Activated CD4-positive, CD25-positive, alpha-beta regulatory T cell treated with anti-CD3 and anti-CD28 coated beads, Interleukin-2, amount 50 U/mL, for 24 hours (primary cell): ENCODE data around the gene KISS1.

Source experiments
- ATAC-seq, 2 donors: fragments of 150-1000 bp; cut with Tn5 transposase; one replicate each; pipeline ENCODE4 v1.10.0; 2021; ENCODE audit warnings: mild to moderate bottlenecking in 1 of 2, moderate library complexity in 1 of 2

KISS1 gene

DNA sequence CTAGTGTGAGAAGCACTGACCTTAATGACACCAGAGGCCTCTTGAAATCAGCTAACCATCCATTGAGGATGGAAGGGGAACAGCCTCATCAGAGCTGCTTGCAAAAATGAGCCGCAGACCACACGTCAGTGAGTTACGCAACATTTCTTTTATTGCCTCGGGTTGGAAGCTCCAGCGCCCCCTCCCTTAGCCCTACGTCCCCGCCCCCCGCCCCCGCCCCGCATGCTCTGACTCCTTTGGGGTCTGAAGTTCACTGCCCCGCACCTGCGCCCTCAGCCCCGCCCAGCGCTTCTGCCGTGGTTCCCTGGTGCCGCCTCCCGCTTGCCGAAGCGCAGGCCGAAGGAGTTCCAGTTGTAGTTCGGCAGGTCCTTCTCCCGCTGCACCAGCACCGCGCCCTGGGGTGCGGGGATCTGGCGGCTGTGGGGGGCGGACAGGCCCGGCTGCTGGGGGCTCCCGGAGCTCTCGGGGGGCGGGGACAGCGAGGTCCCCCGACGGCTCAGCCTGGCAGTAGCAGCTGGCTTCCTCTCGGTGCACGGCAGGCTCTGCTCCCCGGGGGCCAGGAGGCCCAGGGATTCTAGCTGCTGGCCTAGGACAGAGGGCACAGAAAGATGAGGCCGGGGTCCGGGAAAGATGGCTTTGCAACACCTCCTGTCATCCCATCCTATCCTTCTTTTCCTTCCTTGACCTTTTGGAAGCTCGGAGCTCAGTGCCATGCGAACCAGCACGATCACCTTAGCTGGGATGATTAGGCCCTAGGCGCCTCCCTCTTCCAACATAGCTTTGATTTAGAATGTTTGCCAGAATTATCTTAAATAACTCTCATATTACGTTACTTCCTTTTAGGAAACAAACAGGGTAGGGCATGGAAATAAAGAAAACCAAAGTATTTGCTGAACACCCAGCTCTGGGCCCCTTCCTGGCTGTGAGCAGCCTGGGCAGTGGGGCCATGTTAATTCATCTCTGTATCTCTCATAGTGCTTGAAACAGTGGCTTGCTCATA is 5.8 kb downstream of the KISS1 start:
- ATAC-seq = no peak

DNA sequence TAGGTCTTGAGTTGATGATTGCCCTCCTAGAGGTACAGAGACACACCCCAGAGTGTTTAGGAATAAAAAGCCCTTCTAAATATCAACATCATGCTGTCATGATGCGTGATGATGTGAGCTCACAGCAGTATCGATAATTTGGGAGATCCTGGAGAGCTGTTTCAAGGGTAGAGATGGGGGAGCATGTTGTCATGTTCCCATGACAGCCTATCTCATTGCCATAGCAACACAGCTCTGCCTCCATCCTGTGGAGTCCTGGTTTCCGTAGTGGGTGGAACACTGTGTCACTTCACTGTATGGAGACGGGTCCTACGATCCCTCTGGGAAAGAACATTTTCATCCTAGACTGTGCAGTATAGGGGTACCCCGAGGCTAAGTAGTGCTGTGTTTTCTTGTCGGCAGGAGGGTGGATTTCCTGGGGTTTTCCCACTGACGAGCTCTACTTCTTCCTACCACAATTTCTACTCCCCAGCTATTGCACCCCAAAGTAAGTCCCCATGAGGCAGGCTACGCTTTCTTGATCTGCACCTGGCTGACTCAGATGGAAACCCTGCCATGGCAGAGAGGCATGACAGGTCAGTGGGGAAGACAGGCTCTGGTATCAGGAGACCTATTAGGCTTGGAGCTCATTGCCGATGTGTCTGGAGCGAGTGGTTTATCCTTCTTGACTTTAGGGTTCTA is 7.2 kb downstream of the KISS1 start:
- peak in 1 of 2 donors; percentile 10 for ATAC-seq

DNA sequence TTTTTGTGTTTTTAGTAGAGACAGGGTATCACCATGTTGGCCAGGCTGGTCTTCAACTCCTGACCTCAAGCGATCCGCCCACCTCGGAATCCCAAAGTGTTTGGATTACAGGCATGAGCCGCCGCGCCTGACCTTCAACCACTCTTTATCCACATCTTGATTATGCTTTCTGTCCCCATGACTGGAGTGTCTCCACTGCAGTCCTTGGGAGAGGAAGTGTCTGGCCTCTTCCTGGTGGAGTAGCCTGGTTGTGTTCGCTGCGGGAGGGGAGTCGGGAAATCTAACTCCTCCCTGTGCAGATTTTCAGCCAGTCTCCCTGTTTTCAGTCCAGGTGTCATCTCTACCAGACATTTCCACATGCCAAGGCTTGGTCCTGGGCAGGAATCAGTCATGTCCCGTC is 9.7 kb downstream of the KISS1 start:
- no peak for ATAC-seq

DNA sequence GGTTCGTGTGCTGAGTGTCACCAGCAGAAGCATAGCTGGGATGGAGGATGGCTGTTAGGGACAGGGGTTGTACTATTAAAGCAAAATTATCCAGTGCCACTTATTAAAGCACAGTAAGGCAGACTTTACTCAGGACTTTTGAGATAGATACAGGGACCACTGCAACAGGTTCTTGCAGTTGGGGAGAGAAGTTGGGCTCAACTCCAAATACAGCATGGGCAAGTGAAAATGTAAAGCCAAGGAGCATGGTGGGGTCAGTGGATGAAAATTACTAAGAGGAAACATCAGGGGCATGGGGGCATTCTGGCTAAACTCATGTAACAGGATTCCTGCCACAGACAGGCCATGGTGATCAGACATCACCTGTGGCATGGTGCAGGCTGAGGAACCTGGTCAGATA is 15.2 kb downstream of the KISS1 start:
- no peak for ATAC-seq

DNA sequence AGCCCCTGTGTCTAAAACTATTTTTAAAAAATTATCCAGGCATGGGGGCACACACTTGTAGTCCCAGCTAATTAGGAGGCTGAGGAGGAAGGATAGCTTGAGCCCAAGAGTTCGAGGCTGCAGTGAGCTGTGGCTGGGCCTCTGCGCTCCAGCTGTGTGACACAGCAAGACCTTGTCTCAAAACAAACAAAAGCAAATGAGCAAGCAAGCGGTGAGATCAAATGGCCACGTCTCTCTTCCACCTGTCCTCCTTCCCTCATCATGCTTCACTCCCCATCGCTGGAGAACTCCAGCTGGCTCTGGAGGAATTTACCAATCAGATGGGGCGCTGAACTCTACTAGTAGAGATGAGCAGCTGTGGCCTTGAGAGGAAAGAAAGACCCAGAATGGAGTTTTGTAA is 16.2 kb downstream of the KISS1 start:
- ATAC-seq = no peak

DNA sequence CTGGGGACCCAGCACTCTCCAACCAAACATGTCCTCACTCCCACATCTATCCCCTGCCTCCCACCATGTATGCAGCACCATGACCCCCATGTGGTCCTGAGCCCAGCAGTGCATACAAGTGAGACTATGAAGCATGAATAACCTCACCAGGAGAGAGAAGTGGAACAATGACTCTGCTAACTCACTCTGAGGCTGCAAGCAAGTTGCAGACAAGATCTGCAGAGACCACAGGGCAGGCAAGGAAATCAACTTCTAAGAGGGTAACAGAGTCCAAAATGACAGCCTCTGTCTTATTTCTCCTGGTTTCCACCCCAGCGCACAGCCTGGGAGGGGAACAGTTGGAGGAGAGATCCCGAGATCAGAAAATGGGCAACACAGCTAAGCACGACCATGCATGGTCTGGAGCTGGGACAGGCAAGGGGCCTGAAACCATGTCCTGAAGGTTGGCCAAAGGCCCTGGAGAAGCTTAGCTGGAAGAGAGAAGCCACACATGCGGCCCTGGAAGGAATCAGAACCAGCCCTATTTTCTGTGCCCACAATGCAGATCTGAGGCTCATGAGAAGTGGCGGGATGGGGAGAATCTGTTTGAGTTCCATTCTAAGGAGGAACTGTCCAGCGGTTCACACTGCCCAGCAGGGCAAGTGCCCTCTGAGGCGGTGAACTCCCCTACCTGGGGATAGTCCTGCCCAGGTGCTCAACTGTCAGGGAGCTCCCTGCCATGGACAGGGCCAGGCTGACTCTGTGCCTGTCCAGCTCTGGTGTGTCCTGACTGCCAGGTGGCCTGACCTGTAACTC is 17.6 kb downstream of the KISS1 start:
- ATAC-seq = no peak

DNA sequence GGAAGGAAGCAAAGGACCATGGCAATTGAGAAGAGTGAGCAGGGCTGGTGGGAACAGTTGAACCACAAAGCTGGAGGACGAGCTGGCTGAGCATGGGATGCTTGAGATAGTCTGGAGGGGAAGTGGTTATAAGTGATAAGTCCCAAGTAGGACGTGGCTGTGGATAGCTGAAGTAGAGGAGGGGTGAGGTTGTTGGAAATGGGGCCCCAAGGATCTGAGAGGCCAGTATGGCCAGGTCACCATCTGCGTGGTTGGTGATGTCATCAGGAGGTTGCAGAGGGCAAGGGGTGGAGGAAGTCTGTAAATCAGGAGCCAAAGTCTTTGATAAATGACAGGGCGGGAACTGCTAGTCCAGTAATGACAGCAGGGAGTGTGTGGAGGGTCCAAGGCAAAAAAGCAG is 19.2 kb downstream of the KISS1 start:
- no peak for ATAC-seq

DNA sequence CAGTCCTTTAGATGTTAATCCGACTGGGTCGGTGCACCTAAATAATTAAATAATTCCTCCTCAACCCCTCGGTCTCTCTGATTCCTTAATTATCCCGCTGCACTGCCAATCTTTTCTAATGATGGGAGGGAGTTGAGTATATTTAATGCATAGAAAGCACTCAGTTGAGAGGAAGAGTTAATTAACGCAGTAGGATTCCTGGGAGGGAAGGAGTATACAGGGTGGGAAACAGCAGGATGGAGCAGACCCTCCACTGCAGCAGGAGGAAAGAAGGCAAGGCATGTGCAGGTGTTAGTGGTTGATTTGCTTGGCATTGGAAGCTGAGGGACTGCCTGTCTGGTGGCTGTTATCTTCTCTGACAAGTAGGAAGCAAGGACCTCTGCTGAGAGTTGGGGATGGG is 20.2 kb downstream of the KISS1 start:
- ATAC-seq = no peak

DNA sequence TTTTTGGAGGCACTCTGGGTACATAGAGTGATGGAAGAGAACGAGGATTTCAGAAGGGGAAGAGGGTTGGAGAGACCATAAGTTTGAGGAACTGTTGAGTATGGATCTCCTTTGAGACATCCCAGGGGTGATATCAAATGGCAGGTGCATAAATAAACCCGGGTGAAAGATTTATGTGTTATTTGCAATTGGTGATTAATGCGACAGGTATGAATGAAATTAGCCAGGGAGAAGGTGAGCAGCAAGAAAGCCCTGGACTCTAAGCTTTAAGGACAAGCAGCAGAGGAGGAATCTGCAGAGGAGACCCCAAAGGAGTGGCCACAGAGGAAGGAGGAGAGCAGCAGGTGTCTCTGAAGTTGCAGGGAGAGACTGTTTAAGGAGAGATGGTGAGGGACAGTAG is 21.3 kb downstream of the KISS1 start:
- ATAC-seq = no peak

DNA sequence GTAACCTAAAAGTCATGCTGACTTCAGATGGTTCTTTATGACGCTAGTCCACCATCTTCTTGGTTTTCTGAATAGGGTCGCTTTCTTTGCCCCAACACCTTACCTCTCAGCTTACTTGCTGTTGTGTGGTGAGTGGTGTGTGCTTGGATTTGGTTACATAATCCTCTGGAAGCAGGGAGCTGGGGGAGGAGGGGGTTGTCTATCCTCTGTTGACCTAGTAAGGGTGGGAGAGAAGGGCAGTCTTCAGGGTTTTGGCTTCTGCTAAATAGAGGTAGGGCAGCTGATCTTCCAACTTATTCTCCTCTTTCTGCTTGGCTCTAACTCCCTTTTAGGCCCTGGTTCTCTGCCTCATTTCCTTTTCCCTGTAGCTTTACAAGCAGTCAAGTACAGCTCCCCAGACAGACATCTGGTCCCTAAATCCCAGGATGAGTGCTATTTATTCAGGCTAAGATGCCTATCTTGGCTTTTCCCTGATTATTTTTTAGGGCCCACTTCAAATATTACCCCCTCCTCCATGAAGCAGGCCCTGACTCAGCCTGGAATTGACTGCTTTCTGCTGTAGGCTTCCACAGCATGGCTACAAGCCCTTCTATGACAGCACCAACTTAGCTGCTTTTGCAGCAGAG is 23.8 kb downstream of the KISS1 start:
- ATAC-seq = no peak

DNA sequence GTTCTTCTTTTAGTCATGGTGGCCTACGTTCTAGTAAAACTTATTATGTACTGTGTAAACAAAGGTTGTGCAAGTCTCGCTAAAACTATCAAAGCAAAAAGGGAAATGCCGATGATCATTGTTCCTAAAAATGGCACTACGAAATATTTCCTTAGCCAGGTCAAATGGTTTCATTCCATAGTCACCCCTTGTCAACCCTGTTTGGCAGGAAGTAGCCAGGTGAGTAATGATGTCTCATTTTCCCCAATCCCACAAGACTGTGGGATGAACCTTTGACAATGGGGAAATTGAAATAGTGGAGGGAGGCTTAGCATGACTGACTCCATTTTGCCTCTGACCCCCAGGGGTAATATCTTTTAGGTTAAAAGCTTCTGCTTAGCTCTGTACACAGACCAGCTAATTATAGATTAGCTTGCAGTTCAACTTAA is 24.5 kb downstream of the KISS1 start:
- no peak for ATAC-seq

DNA sequence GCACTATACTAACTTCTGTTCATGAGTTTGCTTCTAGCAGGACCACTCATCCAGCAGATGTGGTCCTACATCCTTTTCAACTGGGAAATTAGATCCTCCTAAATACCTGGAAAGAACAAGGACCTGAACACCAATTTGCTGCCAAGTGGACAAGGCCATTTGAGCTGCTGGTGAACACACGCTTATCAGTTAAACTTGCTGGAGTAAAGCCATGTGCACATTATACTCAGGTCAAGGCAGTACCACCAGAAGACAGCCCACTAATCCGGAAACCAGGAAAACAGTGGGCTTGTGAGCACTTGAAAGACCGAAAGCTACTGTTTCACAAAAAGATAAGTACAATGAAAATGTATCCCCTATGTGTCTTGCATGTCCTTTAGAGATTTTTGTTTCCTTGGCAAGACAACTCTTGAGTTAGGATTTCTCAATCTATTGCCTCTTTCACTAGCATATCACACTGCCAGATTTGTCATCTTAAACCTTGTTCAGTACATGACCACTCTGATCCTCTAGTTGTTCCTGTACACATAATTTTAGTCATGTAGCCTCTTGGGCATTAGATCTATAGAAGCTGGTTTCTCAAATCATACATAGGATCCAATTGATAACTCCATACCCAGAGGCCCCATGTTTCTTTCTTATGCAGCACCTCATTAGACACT is 25.7 kb downstream of the KISS1 start:
- no peak for ATAC-seq

DNA sequence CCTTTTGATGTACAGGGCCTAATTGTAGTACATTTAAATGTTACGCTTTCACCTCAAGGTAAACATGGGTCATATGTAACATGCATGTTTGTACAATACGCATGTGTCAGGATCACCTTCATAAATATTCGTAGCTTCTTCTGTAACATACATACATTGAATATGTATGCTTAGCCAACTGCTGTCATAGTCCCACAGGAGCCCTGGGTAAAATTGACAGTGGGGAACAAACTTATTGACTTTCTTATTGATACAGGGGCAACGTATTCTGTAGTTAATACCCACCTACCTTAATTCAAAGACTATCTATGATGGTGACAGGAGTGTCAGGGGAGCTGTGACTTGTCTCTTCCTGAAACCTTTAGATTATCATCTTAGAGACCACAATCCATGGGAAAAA is 26.4 kb downstream of the KISS1 start:
- no peak for ATAC-seq

DNA sequence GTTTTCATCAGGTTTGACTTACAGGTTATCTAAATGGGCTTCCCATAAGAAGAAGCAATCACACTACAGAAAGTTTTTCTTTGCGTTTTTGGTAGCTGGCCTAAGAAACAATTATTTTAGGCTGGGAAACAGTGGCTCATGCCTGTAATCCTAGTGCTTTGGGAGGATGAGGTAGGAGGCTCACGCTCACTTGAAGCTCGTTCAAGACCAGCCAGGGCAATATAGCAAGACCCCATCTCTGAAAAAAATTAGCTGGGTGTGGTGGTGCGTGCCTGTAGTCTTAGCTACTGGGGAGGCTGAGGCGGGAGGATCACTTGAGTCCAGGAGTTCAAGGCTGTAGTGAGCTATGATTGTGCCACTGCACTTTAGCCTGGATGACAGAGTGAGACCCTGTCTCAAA is 28.6 kb downstream of the KISS1 start:
- no peak for ATAC-seq

DNA sequence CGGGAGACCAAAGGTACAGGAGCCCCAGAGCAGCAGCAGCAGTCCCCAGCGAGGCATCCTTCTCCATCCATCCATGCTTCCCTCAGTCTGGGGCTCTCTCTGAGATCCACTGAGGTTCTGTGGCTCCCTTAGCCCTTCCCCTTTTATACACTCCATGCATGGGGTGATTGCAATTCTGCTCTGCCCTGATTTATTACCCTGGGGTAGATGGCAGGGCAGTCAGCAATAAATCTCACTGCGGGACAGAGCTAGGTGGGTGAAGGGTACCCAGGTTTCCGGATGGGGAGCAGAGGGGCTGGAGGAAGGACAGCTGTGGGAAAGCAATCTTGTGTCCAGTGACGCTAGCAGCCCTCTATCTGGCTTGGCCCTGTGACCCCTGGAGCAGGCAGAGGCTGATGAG is 30.1 kb downstream of the KISS1 start, which contains the start of gene REN:
REN (minus strand) TSS at position 119 of the 400 bp plus-strand sequence; CDS start at position 75, 44 bp downstream.
- ATAC-seq = no peak

DNA sequence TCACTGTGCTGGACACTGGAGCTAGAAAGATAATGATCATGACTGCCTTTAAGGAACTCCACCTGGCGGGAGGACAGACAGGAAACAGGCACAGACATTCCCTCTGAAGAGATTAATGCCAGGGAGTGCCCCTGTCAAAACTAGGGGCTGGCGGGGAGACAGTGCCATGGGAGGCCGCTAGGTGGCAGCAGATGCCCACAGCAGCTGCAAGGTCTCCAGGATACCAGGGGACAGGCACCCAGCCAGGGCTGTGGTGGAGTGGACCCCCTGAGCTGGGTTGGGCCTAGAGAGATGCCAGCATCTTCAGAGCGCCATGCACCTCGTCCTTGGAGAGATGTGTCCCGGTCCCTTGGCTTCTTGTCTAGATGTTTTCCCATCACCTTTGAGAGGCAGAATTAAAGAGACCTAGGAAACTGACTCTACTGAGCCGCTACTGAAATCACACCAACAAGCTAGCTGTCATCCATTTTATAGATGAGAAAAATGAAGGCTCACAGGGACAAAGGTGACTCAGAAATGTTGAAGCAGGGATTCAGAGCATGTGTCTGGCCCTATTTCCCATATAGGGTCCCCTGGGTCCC is 33.7 kb downstream of the KISS1 start:
- peak; percentile 84 to 86 for ATAC-seq

DNA sequence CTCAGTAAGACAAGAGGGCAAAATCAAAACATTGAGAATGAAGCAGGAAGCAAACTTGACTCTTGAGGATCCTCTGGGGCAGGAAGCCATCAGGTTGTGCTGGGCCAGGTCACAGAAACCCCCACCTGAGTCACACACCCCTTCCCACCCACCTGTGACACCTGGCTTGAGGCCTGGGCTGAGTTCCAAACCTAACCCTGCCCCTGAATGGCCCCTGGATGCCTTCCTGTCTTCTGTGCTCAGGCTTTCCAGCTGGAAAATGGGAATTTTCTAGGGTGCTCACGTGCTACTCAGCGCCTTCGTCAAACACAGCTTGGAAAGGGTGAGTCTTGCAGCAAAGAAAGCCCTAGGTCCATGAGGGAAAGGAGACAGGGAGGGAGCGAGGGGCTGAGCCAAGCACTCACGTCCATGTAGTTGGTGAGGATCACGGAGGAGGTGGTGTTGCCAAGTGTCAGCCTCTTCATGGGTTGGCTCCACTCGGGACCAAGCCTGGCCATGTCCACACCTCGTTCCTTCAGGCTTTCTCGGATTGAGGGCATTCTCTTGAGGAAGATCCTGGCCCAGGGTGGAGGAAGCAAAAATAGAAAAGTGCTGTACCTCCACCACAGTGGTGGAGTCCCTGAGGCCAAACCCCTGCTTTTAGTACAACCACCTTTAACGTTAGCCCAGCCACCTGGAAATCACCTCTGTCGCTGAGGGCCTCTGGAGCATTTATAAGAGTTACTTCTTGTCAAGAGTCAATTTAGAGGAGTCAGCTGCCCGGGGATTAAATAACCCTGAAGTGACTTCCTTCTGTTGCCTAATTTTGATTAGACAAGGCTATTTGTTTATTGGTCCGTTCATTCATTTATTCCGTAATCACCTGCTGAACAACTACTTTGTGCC is 34.4 kb downstream of the KISS1 start:
- ATAC-seq = no peak

DNA sequence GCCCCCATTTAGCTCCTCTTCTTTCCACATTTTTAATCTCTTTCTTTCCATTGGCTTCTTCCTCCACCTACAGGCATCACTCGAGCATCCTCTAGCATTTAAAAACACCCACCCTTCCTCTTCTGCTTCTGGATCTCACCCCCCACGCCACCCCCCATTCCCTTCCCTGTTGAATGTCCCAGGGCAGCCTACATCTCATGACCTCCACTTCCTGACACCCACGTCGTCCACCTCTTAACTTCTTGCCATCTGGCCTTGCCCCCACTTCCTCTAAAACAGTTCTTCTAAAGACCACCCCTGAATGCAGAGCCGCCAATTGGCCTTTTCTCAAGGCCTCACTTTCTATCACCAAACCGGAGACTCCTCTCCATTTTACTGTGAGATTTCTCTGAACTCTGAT is 38.3 kb downstream of the KISS1 start:
- ATAC-seq = no peak

DNA sequence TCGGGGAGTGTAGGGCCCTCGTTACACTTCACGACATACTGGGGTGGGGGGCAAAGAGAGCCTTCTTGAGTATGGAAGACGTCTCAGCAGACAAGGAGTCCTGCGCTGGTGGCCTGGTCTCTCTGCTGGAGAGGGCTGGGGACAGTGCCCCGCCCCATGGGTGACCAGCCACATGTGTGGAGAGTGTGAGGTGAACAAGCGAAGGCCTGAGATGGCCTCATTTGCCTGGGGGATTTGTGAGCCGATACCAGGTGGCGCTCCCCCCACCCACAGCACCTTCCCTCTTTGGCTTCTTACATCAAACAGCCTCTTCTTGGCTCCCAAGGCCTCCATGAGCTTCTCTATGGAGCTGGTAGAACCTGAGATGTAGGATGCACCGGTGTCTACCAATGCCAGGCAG is 40.4 kb downstream of the KISS1 start:
- ATAC-seq = no peak

DNA sequence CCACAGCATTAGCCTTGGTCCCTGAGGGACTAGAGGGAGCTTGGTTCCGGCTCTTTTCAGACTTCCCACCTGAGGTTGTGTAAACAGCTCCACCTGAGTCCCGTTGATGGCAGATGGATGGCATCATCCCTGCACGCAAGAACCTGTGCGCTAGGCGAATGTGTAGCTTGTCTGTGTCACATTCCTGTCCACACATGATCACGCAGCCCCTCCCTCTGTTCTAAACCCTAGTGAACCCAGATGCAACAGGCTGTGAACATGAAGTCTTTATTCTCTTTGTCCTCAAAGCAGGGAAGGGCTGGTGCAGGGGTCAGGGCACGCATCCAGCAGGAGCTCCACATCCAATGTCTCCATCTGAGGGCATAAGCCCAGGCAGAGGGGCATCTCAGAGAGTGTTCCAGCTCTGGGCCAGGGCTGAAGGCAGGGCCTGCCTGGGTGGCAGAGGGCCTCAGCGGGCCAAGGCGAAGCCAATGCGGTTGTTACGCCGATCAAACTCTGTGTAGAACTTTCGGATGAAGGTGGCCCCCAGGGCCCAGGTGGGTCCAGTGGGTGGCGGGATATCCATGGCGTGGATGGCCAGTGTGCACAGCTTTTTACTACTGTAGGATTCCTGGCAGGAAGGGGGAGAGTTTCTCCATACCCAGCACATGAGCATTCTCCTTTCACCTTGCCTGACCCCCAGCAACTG is 41.6 kb downstream of the KISS1 start:
- no peak for ATAC-seq
